ENCODE data around the gene ACBD6. TPM values are rescaled to one million over a fixed set of nuclear protein-coding genes. Genes with fewer than 3 reads are reported as not detected.

ACBD6 gene
- total RNA-seq, 6 experiments from 2014 or later, result 21.1 to 29.5 (median 27.0) TPM

GRCh38 chr1:180515857-180516388, 13.5 kb upstream of the ACBD6 start:
- peak overlapping the region; percentile 74 for H3K27ac Mint-ChIP-seq
- H3K4me1 Mint-ChIP-seq (ENCODE audit: low read depth), result peaks cover 32% of the 10 kb centered on the region
- no peak overlapping the region for H3K4me3 Mint-ChIP-seq
- H3K9me3 Mint-ChIP-seq, result no peaks in the 10 kb centered on the region
- TF ChIP-seq CTCF (IDR thresholded peaks at IDR 0.05), result peak; percentile 93
- peak; percentile 66 for DNase-seq
- H3K27me3 Mint-ChIP-seq (ENCODE audit: insufficient read depth), result no peaks in the 10 kb centered on the region
- no peaks in the 10 kb centered on the region for H3K36me3 Mint-ChIP-seq (ENCODE audit: low read depth)

- Mint-ChIP-seq H3K36me3 (ENCODE audit: low read depth) (no peaks in the 10 kb centered on the region), H3K4me3 (no peak overlapping the region), H3K9me3 (no peaks in the 10 kb centered on the region), H3K27ac (peak overlapping the region; percentile 74; the same call in 1 of the 2 replicates), H3K4me1 (ENCODE audit: low read depth) (peaks cover 37% of the 10 kb centered on the region), H3K27me3 (ENCODE audit: insufficient read depth) (peaks cover 2% of the 10 kb centered on the region; the same call in 1 of the 2 replicates)
- no peak for TF ChIP-seq CTCF (IDR thresholded peaks at IDR 0.05)
- DNase-seq, result no peak
These were observed 13.0 kb upstream of the ACBD6 start for GRCh38 chr1:180515364-180515763.

- H3K4me3 Mint-ChIP-seq, result no peak overlapping the region
- H3K27ac Mint-ChIP-seq, result no peak overlapping the region
- peaks cover 31% of the 10 kb centered on the region for H3K4me1 Mint-ChIP-seq (ENCODE audit: low read depth)
- no peak for TF ChIP-seq CTCF (IDR thresholded peaks at IDR 0.05)
- H3K27me3 Mint-ChIP-seq (ENCODE audit: insufficient read depth), result peaks cover 2% of the 10 kb centered on the region; the same call in 1 of the 2 replicates
- no peaks in the 10 kb centered on the region; the same call in 1 of the 2 replicates for H3K36me3 Mint-ChIP-seq (ENCODE audit: low read depth)
- no peaks in the 10 kb centered on the region for H3K9me3 Mint-ChIP-seq
- DNase-seq, result no peak
These were observed 11.2 kb upstream of the ACBD6 start for GRCh38 chr1:180513531-180513930.

- DNase-seq, result no peak
- no peak for TF ChIP-seq CTCF (IDR thresholded peaks at IDR 0.05)
- Mint-ChIP-seq H3K4me3 (no peak overlapping the region), H3K36me3 (ENCODE audit: low read depth) (no peaks in the 10 kb centered on the region; the same call in 1 of the 2 replicates), H3K9me3 (no peaks in the 10 kb centered on the region), H3K4me1 (ENCODE audit: low read depth) (peaks cover 32% of the 10 kb centered on the region), H3K27ac (no peak overlapping the region), H3K27me3 (ENCODE audit: insufficient read depth) (peaks cover 2% of the 10 kb centered on the region; the same call in 1 of the 2 replicates)
These were observed 8.5 kb upstream of the ACBD6 start for GRCh38 chr1:180510882-180511281.

- Mint-ChIP-seq H3K27me3 (ENCODE audit: insufficient read depth) (peaks cover 2% of the 10 kb centered on the region; the same call in 1 of the 2 replicates), H3K4me1 (ENCODE audit: low read depth) (peaks cover 35% of the 10 kb centered on the region)
These were observed 6.3 kb upstream of the ACBD6 start for GRCh38 chr1:180508725-180509097.

More at GRCh38 chr1:180508725-180509097, 6.3 kb upstream of the ACBD6 start:
- no peak overlapping the region for H3K27ac Mint-ChIP-seq
- H3K9me3 Mint-ChIP-seq, result no peaks in the 10 kb centered on the region
- no peak for DNase-seq
- no peak overlapping the region for H3K4me3 Mint-ChIP-seq
- TF ChIP-seq CTCF (IDR thresholded peaks at IDR 0.05), result no peak
- H3K36me3 Mint-ChIP-seq (ENCODE audit: low read depth), result no peaks in the 10 kb centered on the region; the same call in 1 of the 2 replicates
